Glutamatergic neuron (in vitro differentiated cells): Measurements from ENCODE around the gene LRRIQ3. TPM values are rescaled to one million over a fixed set of nuclear protein-coding genes. Genes with fewer than 3 reads are reported as not detected.
"Not testable (repeated sequence)": the region's sequence is repeated elsewhere in the genome, so short reads cannot be mapped to it uniquely, and the experiment has no call there.

Source experiments
- DNase-seq: peaks from one replicate; pipeline ENCODE4 v3.0.0; 2022
- H3K27ac Mint-ChIP-seq: one replicate; pipeline ENCODE4 v1.8.0; 2020; ENCODE audit warnings: mild to moderate bottlenecking, mixed read lengths, inconsistent platforms; ENCODE audit not compliant: unreplicated experiment
- H3K27me3 Mint-ChIP-seq: one replicate; pipeline ENCODE4 v1.8.0; 2020; ENCODE audit warnings: mild to moderate bottlenecking, moderate library complexity, mixed read lengths, inconsistent platforms; ENCODE audit not compliant: unreplicated experiment
- H3K36me3 Mint-ChIP-seq: one replicate; pipeline ENCODE4 v1.8.0; 2020; ENCODE audit warnings: mild to moderate bottlenecking, mixed read lengths, inconsistent platforms; ENCODE audit not compliant: unreplicated experiment
- H3K4me1 Mint-ChIP-seq: one replicate; pipeline ENCODE4 v1.8.0; 2020; ENCODE audit warnings: mild to moderate bottlenecking, low read depth, mixed read lengths, inconsistent platforms; ENCODE audit not compliant: unreplicated experiment
- H3K4me3 Mint-ChIP-seq: one replicate; pipeline ENCODE4 v1.8.0; 2020; ENCODE audit warnings: mild to moderate bottlenecking, mixed read lengths, inconsistent platforms; ENCODE audit not compliant: unreplicated experiment
- H3K9me3 Mint-ChIP-seq: one replicate; pipeline ENCODE4 v1.8.0; 2020; ENCODE audit warnings: mild to moderate bottlenecking, moderate library complexity, mixed read lengths, inconsistent platforms; ENCODE audit not compliant: unreplicated experiment
- total RNA-seq: library from RNA; stranded (reverse); fragmentation: NEBNext Ultra II Directional; extraction: Animal tissue kit (Norgen Biotek cat#: 25700); gene quantifications from one replicate; pipeline ENCODE4 v1.2.1, GENCODE V29; 2021; ENCODE audit not compliant: unreplicated experiment
- TF ChIP-seq, protein P1 (sequence below): fragments of 200-600 bp; sonication (generic); IDR thresholded peaks from one replicate; pipeline ENCODE4 v1.5.0; 2021; ENCODE audit not compliant: partially characterized antibody, unreplicated experiment

Gene LRRIQ3
- total RNA-seq, 1 donor from 2014 or later = 0.20 TPM

DNA sequence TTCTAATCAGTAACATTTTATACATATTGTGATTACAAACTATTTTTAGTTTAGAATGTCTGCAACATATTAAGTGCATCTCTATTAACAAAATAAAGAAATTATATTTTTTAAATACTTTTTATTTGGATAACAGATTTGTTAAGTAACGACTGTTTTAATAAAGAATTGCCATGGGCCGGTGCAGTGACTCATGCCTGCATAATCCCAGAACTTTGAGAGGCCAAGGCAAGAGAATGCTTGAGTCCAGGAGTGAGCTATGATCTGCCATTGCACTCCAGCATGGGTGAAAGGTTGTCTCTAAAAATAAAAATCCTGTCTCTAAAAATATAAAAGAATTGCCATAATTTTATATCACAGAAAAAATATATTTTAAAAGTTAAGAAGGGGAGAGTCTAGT, 4.1 kb downstream of the LRRIQ3 start:
- Mint-ChIP-seq H3K4me1 (no peaks in the 10 kb centered on the region), H3K4me3 (no peak overlapping the region)
- TF ChIP-seq, protein P1, sequence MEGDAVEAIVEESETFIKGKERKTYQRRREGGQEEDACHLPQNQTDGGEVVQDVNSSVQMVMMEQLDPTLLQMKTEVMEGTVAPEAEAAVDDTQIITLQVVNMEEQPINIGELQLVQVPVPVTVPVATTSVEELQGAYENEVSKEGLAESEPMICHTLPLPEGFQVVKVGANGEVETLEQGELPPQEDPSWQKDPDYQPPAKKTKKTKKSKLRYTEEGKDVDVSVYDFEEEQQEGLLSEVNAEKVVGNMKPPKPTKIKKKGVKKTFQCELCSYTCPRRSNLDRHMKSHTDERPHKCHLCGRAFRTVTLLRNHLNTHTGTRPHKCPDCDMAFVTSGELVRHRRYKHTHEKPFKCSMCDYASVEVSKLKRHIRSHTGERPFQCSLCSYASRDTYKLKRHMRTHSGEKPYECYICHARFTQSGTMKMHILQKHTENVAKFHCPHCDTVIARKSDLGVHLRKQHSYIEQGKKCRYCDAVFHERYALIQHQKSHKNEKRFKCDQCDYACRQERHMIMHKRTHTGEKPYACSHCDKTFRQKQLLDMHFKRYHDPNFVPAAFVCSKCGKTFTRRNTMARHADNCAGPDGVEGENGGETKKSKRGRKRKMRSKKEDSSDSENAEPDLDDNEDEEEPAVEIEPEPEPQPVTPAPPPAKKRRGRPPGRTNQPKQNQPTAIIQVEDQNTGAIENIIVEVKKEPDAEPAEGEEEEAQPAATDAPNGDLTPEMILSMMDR = no peak

GRCh38 chr1:74180490-74180889, 17.5 kb downstream of the LRRIQ3 start:
- DNase-seq = no peak
- Mint-ChIP-seq H3K36me3 (no peaks in the 10 kb centered on the region), H3K27me3 (no peaks in the 10 kb centered on the region), H3K9me3 (no peaks in the 10 kb centered on the region), H3K4me1 (no peaks in the 10 kb centered on the region), H3K27ac (no peak overlapping the region), H3K4me3 (no peak overlapping the region)
- TF ChIP-seq, protein P1 = no peak

More for the DNA sequence above, 4.1 kb downstream of the LRRIQ3 start:
- Mint-ChIP-seq H3K36me3 (no peaks in the 10 kb centered on the region), H3K9me3 (peaks cover 4% of the 10 kb centered on the region), H3K27me3 (peaks cover 3% of the 10 kb centered on the region), H3K27ac (no peak overlapping the region)
- DNase-seq = no peak

- not testable (repeated sequence) for H3K27ac Mint-ChIP-seq, H3K9me3 Mint-ChIP-seq, H3K4me3 Mint-ChIP-seq, H3K4me1 Mint-ChIP-seq, H3K36me3 Mint-ChIP-seq, H3K27me3 Mint-ChIP-seq, DNase-seq
These were observed 23.6 kb downstream of the LRRIQ3 start for GRCh38 chr1:74174423-74174822.

- TF ChIP-seq, protein P1 = no peak
- H3K27me3 Mint-ChIP-seq = no peaks in the 10 kb centered on the region
- no peak overlapping the region for H3K27ac Mint-ChIP-seq
- H3K9me3 Mint-ChIP-seq = no peaks in the 10 kb centered on the region
- H3K4me3 Mint-ChIP-seq = no peak overlapping the region
- H3K36me3 Mint-ChIP-seq = no peaks in the 10 kb centered on the region
- no peak for DNase-seq
- no peaks in the 10 kb centered on the region for H3K4me1 Mint-ChIP-seq
These were observed 35.6 kb downstream of the LRRIQ3 start for GRCh38 chr1:74162333-74162732.

DNA sequence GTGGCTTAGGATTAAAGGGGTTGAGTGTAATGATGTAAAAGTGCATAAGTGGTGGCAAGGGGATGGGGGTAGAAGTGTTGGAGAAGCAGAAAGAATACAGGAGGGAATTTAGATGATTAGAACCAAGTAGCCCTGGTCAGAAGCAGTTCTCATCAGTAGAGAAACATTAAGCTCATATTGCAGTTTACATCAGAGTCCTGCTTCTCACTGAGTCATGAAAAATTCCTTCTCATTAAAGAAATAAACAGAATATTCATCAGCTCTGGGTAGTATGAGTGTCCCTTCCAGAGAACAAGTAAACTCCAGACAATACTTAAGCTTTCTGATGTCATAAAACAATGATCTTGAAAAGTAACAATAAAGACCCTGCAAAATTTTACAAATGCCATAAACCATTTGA, 36.5 kb downstream of the LRRIQ3 start:
- Mint-ChIP-seq H3K4me1 (no peaks in the 10 kb centered on the region), H3K27ac (no peak overlapping the region), H3K36me3 (no peaks in the 10 kb centered on the region), H3K4me3 (no peak overlapping the region), H3K9me3 (no peaks in the 10 kb centered on the region), H3K27me3 (no peaks in the 10 kb centered on the region)
- TF ChIP-seq, protein P1 = no peak
- DNase-seq = no peak

DNA sequence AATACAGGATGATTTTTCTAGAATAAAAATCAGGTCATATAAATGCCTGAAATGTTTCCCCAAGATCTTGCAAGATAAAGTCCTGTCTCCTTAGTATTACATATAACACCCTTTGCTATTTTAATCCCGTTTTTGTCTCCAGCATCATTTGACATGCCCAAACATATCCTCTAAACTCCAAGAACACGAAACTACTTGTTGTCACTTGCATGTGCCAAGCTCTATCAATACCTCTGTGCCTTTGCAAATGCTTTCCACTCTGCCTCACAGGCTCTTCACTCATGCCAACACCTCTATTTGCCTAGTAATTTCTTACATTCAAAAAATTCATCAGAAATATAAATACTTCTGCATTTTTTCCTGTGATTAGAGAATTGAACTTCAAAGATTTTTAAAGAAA, 37.9 kb downstream of the LRRIQ3 start:
- Mint-ChIP-seq H3K27ac (no peak overlapping the region), H3K9me3 (no peaks in the 10 kb centered on the region), H3K27me3 (no peaks in the 10 kb centered on the region), H3K4me1 (no peaks in the 10 kb centered on the region), H3K4me3 (no peak overlapping the region), H3K36me3 (no peaks in the 10 kb centered on the region)
- TF ChIP-seq, protein P1 = no peak
- DNase-seq = no peak
